M059J (cell line): ENCODE measurements around the gene MAMDC4. TPM values are rescaled to one million over a fixed set of nuclear protein-coding genes. Genes with fewer than 3 reads are reported as not detected.
A peak's percentile ranks its signal among the peaks of the same experiment; 100 is the strongest.
"Not testable (repeated sequence)": the region's sequence is repeated elsewhere in the genome, so short reads cannot be mapped to it uniquely, and the experiment has no call there.

Source experiments
- DNase-seq: peaks from one replicate; pipeline ENCODE4 v3.0.0-alpha.2; 2012; ENCODE audit warnings: low read depth
- total RNA-seq: library from RNA; depleted of rRNA; stranded (reverse); fragments of >200 nt; shearing (Covaris generic); gene quantifications from 2 replicates; pipeline ENCODE4 v1.2.3, GENCODE V29; 2014; rRNA removed

The MAMDC4 gene
- total RNA-seq: 0.44 TPM in 1 of 2 replicates, not detected in the other

DNA sequence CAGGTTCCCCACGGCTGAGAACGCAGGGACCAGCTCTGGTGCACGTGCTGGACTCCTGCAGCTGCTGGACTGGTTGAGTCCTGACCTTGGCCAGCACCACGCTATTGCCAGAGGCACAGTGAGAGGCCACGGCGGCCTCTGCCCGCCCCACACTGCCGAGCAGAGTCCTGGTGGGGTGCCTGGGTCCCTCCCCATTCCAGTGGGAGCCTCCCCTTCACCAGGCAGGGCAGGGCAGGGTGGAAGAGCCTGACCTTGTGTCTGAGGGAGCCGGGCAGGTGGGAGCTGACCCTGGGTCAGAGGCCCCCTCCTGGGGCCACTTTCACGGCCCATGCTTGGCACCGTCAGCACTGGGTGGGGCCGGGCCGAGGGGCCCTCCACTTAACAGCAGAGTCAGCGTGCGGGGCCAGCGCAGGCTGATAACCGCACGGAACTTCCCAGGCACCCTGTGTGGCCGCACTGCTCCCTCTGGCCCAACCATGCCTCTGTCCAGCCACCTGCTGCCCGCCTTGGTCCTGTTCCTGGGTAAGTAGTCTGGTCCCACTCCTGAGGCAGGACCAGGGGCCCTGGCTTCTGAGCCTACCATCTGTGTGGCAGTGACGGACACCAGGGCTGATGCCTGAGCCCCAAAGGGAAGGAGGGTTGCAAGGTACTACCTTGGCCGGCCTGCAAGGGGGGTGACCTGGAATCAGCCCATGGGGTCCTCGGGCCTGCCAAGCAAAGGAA is at the start of gene MAMDC4:
MAMDC4 (plus strand) TSS at position 406 of the 723 bp plus-strand sequence; CDS start at position 477, 71 bp downstream.
- DNase-seq: no peak

DNA sequence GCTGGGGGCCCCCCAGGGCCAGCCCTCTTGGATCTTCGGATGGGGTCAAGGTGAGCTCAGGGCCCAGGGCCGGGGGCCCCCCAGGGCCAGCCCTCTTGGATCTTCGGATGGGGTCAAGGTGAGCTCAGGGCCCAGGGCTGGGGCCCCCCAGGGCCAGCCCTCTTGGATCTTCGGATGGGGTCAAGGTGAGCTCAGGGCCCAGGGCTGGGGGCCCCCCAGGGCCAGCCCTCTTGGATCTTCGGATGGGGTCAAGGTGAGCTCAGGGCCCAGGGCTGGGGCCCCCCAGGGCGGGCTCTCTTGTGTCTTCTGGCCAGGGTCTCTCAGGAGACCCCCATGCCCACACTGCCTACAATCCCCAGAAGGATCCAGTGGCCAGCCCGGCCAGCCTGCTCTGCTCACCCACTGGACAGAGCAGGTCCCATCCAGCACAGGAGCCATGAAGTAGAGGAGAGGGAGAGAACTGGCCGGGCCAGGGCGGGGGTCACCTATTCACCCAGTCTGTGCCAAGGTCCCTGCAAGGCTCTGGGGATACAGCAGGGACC is 49.1 kb upstream of the MAMDC4 start:
- DNase-seq: not testable (repeated sequence)

DNA sequence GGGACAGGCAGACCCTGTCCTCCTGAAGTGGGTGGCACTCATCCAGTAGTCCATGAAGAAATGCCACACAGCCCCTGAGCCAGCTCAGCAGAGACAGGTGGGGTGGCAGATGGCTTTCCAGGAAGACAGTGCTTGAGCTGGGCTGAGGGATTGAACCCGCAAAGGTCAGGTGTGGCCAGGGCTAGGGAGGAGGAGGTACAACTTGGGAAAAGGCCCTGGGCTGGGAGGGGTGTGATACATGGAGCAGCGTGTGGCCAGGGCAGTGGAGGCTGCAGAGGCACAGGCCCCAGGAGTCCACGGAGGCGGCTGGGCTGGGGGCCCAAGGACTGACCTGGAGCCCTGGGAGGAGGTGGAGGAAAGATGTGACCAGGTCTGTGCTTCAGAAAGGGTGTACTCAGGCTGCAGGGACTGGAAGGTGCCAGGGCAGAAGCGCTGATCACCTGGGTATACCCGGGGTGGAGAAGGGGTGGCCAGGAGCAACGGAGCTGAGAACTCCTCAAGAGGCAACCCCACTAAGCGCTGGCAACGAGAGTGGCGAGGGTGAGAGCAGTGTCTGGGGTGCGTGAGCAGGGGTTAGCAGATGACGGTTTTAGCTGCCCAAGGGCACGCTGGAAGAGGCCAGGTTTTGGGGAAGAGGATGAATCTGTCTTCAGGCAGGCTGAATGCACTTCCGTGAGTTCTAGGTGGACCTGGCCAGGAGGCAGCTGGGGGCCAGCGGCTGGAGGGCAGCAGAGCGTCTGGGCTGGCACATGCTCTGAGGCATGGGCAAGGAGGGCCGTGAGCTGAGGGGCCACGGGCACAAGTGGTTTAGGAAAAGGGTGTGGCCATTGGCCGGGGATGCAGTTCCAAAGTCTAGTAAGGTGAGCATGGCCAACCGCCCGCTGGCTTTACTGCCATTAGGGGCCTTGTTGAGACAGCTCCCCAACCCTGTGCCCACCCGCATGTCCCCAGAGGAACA is 48.3 kb upstream of the MAMDC4 start:
- no peak for DNase-seq

DNA sequence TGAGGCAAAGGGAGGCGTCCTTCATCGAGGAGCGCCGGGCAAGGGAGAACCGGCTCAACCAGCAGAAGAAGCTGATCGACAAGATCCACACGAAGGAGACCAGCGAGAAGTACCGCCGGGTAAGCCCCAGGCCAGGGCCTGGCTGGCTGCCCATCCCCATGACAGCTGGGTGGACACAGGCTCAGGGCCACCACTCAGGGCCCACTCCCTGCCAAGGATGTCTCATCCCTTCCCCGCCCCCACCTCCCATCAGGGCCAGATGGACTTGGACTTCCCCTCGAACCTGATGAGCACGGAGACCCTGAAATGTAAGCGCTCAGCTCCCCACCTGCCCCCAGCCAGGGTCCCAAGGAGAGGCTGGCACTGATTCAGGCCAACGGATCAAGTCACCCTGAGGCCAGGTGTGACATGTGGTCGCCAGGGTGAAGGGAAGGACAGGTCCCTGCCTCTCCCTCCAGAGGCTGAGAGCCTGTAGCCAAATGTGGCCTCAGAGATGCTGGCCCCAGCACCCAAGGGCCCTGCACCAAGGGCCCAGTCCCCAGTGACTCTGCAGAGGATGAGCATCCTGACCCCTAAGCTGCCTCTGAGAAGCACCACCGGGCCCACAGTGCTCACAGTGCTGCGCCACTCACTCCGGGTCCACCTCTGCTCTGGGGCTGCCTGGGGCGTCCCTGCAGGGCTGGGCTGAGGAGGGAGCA is 47.5 kb upstream of the MAMDC4 start:
- DNase-seq: no peak

DNA sequence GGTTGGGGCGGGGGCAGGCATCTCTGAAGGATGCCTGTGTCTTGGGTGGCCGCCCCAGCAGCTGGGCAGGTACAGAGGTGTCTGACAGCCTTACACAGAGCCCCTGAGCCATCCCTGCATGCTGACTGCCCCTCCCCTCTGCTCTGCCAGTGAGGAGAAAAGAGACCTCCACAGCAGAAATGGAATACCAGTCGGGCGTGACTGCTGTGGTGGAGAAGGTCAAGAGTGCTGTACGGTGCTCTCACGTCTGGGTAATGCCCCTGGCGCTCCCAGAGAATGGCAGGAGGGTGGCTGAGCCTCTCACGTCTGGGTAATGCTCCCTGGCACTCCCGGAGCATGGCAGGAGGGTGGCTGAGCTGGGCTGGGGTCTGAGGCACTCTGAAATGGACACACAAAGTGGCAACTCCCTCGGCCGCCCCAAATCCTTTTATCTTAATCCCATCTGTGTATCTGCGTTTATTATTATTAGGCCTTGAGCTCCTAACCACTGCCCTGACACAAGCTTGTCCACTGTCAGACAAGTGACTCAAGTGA is 46.9 kb upstream of the MAMDC4 start:
- no peak for DNase-seq

DNA sequence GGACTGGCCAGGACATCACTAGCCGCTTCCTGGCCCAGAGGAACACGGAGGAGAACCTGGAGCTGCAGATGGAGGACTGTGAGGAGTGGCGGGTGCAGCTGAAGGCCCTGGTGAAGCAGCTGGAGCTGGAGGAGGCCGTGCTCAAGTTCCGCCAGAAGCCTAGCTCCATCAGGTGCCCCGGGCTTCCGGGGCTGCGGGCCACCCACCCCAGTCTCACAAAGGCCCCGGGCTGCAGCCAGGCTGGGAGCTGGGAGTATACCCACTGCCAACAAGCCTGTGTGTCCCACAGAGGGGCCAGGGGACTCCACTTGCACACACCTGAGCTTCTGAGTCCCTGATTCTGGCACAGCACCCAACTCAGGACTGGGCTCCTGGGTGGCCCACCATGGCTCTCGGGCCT is 46.1 kb upstream of the MAMDC4 start:
- no peak for DNase-seq

DNA sequence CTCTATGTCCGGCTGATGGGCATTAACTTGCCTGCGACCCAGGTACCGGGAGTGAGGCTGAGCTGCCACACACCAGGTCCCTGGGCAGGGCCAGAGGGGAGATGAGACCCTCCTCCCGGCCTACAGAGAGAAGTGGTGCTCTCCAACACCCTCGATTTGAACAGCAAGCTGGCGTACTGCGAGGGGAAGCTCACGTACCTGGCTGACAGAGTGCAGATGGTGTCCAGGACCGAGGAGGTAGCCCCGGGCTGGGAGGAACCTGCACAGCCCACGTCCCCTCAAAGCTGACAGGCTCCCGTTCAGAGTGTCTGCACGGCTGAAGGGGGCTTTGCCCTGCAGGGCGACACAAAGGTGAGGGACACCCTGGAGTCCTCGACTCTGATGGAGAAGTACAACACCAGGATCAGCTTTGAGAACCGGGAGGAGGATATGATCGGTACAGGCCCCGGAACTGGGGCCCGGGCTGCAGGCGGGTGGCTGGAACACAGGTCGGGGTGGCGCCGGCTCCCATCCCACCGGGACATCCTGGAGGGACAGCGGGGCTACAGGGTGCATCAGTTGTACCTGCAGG is 45.4 kb upstream of the MAMDC4 start:
- DNase-seq: no peak

DNA sequence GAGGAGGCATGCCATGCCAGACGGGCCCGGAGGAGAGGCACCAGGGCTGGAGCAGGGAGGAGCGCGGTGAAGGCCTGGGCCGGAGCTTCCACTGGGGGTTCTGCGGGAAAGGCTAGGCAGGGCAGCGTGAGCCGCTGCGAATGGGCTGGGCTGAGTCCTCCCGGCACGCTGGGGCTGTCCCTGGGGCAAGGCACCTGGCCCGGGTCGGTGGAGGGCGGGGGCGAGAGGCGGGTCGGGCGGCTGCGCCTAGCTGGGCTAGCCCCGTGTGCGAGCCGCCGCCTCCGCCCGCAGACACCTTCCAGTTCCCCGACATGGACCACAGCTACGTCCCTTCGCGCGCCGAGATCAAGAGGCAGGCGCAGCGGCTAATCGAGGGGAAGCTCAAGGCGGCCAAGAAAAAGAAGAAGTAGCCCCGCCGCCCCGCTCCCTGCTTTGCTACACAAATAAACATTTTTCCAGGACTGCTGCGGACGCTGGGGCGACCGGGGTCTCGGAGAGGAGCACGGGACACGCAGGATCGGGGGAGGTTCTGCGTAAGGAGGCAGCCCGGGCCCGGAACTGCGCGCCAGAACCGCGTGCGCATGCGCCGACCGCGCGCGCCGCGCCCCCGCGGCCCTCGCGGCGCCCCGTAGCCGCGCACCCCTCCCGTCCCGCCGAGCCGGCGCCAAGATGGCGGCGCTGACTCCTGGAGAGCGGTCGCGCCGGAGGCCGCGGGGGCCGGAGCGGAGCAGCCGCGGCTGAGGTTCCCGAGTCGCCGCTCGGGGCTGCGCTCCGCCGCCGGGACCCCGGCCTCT is 44.7 kb upstream of the MAMDC4 start, which contains the start of gene RABL6:
RABL6 (plus strand) TSS at position 668 of the 794 bp plus-strand sequence. CDS start 249 bp downstream, outside the sequence.
- DNase-seq: peak; percentile 70

DNA sequence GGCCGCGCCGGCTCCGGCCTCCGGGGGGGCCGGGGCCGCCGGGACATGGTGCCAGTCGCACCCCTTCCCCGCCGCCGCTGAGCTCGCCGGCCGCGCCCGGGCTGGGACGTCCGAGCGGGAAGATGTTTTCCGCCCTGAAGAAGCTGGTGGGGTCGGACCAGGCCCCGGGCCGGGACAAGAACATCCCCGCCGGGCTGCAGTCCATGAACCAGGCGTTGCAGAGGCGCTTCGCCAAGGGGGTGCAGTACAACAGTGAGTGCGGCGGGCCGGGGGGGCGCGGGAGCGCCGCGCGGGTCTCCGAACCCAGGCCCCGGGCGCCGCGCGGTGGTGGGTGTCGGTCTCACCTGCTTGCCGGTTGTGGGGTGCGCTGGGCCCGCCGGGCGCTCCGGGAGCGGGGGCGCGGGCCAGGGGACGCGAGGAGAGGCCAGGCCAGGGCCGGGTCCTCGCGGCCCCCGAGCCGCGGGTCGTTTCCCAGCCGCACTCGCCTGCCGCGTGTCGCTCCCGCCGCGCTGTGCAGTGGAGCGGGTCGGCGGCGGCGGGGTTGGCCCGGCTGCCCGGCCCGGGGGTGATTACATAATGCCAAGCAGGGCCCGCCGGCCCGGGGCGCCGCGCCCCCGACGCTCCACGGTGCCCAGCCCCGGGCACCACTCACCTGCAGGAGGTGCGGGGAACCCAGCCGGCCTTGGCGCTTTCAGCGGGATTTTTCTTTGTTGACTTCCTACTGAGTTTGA is 43.9 kb upstream of the MAMDC4 start:
- no peak for DNase-seq

DNA sequence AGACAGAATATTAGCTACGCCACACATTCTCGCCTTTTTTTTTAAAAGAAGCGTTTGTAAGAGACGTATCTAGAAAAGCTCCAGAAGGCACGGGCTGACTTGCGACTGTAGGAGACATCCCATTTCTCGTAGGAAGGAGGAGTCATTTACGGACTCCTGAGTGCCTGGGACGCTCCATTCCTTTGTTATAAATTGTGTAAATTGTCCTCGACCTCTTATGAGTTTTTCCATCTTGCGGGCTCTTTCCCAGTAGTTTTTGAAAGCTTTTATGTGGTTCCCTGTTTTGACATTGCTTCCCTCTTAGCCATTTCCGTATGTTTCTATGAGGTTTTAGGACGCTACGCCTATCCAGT is 43.4 kb upstream of the MAMDC4 start:
- peak; percentile 34 for DNase-seq

DNA sequence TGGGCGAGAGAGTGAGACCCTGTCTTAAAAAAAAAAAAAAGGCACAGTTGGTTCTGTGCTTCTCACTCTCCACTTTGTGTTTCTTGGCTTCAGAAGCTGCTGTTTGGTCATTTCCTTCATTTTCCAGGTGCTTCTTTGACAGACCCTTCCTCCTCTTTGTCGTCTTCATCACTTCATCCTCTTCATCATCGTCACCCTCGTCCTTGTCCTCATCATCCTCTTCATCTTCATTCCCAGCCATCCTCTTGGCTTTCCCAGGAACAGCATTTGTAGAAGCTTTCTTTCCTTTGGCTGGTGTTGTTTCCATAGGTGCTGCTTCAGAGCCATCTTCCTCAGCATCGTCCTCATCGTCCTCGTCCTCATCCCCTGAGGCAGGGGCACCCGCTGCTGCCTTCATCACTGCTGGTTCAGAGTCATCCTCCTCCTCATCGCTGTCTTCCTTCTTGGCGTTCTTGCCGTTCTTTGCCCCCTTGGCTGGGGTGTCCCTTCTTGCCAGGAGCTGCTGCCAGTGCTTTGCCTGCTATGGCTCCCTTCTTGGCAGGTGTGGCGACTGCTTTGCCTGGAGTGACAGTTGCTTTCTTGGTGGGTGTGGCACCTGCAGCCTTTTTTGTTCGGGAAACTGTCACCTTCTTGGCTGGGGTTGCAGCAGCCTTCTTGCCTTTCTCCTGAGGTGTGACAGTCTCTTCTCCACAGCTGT is 37.3 kb upstream of the MAMDC4 start:
- DNase-seq: no peak

DNA sequence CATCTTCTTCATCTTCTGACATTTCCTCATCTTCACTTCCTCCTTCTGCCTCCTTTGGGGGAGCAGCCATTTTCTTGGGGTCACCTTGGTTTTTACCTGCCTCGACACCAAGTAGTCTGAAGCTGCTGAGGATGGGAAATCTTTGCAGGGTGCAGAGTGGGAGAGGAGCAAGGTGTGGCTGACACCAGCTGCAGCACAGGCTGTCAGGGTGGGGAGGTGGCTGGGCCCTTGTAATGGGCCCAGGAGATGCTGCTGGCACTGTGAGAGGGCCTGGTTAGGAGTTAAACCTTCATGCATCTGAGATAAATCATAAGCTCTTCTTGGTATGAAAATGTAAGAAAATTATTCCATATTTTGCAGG is 36.7 kb upstream of the MAMDC4 start:
- DNase-seq: no peak

DNA sequence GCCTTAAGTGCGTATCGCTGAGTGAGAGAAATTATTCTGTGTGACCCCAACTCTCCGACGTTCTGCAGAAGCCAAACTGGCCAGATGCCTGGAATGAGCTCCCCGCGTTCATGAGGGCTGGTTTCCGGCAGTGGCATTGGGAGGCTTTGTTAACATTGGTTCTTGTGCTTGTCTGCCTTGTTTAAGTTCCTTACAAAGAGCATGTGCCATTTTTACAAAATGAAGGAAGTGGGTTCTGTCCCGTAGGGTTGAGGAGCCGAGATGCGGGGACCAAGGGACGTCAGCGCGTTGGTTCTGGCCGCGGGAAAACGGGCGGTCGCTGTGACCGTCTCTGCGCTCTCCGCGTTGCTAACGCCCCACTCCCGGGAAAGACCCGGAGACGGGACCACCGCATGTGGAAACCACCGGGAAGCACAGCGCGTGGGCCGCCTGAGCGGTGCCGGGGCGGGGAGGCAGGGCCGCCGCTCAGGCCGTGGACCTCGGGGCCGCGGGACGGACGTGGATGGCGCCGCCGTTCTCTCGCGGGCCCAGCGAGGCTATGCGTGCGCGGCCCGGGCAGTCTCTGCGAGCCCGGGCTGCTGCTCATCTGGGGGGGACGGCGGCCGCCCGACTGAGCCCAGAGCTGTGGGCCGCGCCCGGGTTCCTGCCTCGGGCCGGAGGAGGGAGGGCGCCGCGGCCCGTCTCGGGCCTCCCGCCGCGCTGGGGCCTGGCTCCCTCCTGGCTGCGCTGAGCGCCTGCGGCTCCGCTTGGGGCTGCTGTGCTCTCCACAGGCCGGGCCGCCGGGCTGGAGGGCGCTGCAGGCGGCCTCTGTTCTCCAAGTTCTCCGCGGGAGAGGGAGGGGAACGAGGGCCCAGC is 30.9 kb upstream of the MAMDC4 start:
- DNase-seq: no peak

DNA sequence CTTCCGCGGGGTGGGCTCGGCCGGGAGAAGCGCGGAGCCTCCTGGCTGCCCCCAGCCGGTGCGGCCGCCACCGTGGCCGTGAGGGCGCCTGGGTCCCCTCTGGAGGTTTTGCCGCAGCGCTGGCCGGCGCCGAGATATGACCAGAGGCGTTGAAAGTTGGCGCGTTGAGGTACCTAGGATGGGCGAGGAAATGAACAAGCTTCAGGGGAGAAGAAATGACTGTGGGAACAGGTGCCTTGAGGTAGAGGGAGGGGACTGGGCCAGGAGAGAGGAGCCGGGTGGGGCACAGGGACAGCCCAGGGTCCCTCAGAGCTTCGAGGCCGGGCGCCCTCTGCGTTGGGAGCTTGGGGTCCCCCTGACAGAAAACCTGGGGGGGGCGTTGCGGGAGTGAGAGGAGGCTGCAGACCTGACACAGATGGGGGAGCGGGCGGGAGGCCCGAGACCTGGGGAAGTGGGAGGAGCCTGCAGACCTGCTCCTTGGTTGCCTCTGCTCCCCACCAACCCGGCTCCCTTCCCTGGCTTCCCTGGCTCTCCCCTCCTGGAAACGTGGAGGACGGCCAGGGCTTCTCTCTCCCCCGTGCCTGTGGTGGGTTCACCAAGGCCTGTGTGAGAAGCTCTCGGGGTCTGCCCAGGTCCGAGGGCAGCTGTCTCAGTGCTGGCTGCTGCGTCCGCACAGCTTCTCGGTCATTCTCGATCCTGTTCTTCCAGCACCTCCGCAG is 30.2 kb upstream of the MAMDC4 start:
- no peak for DNase-seq

DNA sequence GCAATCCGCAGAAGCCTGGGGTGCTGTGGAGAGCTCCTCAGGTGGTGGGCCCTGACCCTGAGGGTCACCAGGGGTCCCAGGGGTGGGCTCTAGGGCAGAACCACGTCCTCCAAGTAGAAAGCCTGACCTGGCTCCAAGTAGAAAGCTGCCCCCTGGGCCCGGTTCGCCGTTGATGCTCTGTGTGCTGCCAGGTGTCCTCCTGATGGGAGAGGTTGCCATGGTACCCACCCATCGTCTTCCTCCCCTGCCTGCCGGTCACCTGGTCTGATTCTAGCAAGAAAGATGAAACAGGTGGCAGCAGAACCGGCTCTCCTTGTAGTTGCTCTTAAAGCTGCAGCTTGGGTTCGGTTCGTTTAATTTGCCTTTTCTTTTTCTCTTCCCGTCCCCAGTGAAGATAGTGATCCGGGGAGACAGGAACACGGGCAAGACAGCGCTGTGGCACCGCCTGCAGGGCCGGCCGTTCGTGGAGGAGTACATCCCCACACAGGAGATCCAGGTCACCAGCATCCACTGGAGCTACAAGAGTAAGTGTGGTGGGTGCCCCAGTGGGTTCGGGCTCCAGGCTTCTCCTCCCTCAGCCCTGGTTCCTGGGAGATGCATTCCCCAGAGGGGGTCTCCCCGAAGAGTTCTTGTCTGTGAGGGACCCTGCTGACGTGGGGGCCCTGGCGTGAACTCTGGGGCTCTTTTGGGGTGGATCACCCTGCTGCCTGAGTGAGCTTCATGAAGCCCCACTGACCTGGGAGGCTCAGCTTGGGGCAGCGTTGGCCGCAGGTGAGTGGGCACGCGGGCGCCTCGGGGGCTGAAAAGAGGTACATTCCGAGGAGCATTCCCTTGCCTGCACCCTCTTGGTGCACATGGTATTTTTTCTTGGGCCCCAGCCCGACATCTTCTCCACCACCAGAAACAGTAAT is 28.8 kb upstream of the MAMDC4 start:
- DNase-seq: no peak

DNA sequence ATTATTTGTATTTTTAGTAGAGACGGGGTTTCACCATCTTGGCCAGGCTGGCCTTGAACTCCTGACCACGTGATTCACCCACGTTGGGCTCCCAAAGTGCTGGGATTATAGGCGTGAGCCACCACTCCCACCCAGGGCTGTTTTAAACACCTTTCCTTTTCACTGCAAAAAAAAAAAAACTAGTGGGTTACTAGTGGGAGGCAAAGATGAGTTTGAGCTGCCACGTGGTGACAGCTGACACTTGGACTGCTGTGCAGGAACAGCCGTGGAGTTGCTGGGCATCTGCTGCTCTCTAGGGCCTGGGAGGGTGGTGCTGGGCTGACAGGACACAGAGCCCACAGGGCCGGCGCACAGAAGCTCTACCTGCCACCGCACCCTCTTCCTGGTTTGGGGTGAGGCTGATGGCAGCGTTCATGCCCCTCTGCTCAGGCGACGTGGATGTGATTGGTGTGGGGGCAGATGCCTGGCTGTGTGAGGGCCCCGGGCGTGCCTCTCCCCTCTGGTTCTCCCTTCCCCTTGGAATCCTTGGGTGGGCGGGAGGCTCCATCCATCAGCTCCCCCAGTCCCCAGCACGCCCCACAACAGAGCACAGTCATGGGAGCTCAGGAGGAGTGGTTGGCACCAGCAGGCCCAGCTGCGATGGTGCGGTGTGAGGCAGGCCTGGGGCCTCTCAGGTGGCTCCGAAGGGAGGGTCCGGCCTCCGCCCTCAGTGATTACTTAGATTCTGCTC is 27.5 kb upstream of the MAMDC4 start:
- no peak for DNase-seq
